Chondrocyte (in vitro differentiated cells): ENCODE measurements around the gene SCRN1. TPM values are rescaled to one million over a fixed set of nuclear protein-coding genes. Genes with fewer than 3 reads are reported as not detected.

Source experiments
- DNase-seq: peaks from one replicate; pipeline ENCODE4 v3.0.0; 2021; ENCODE audit warnings: mixed read lengths, low spot score
- H3K27ac Mint-ChIP-seq: one replicate; pipeline ENCODE4 v1.8.0; 2021; ENCODE audit warnings: mild to moderate bottlenecking, moderate library complexity, mixed read lengths; ENCODE audit not compliant: unreplicated experiment
- H3K27me3 Mint-ChIP-seq: 2 replicates; pipeline ENCODE4 v1.8.0; 2021; ENCODE audit warnings: low read depth, mixed read lengths
- H3K36me3 Mint-ChIP-seq: 2 replicates; pipeline ENCODE4 v1.8.0; 2021; ENCODE audit warnings: low read depth, mixed read lengths
- H3K4me1 Mint-ChIP-seq: 2 replicates; pipeline ENCODE4 v1.8.0; 2021; ENCODE audit warnings: low read depth, mild to moderate bottlenecking, mixed read lengths
- H3K4me3 Mint-ChIP-seq: one replicate; pipeline ENCODE4 v1.8.0; 2021; ENCODE audit warnings: mild to moderate bottlenecking, moderate library complexity, mixed read lengths; ENCODE audit not compliant: unreplicated experiment
- H3K9me3 Mint-ChIP-seq: 2 replicates; pipeline ENCODE4 v1.8.0; 2021; ENCODE audit warnings: low read depth, mixed read lengths
- total RNA-seq: library from RNA; stranded (reverse); gene quantifications from 3 replicates; pipeline ENCODE4 v1.2.1, GENCODE V29; 2021
- TF ChIP-seq, protein P1 (sequence below): fragments of 200-600 bp; sonication (generic); IDR thresholded peaks from 2 replicates; pipeline ENCODE4 v1.5.0; 2021; ENCODE audit warnings: antibody characterized with exemption, mild to moderate bottlenecking, moderate library complexity

Gene SCRN1
- total RNA-seq, 1 donor from 2014 or later: 129 TPM

DNA sequence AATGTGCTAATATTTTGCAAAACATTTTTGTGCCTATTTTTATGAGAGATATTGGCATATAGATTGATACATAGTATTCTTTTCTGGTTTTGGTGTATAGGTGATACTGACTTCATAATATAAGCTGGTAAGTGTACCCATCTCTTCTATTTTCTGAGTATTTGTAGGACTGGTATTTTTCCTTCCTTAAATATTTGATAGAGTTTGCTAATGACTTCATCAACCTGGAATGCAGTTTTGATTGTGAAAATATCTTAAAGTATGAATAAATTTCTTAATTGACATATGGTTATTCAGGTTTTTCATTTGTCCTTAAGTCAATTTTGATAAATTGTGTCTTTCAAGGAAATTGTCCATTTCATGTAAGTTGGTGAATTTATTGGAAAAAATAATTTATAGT is 6.1 kb upstream of the SCRN1 start:
- Mint-ChIP-seq H3K36me3 (peaks cover 7% of the 10 kb centered on the region), H3K27me3 (no peaks in the 10 kb centered on the region), H3K4me3 (no peak overlapping the region), H3K4me1 (peaks cover 6% of the 10 kb centered on the region), H3K9me3 (peaks cover 17% of the 10 kb centered on the region), H3K27ac (no peak overlapping the region)
- TF ChIP-seq, protein P1, sequence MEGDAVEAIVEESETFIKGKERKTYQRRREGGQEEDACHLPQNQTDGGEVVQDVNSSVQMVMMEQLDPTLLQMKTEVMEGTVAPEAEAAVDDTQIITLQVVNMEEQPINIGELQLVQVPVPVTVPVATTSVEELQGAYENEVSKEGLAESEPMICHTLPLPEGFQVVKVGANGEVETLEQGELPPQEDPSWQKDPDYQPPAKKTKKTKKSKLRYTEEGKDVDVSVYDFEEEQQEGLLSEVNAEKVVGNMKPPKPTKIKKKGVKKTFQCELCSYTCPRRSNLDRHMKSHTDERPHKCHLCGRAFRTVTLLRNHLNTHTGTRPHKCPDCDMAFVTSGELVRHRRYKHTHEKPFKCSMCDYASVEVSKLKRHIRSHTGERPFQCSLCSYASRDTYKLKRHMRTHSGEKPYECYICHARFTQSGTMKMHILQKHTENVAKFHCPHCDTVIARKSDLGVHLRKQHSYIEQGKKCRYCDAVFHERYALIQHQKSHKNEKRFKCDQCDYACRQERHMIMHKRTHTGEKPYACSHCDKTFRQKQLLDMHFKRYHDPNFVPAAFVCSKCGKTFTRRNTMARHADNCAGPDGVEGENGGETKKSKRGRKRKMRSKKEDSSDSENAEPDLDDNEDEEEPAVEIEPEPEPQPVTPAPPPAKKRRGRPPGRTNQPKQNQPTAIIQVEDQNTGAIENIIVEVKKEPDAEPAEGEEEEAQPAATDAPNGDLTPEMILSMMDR: no peak
- DNase-seq: no peak

DNA sequence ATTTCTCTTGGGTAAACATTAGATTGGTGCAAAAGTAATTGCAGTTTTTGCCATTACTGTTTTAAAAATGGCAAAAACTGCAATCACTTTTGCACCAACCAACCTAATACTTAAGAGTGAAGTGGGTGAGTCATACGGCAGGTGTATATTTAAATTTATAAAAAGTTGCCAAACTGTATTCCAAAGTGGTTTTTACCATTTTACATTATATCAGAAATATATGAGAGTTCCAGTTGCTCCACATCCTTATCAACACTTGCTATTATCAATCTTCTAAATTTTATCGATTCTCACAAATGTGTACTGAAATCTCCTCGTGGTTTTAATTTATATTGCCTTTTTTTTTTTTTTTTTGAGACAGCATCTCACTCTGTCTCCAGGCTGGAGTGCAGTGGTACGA is 3.5 kb upstream of the SCRN1 start:
- H3K27ac Mint-ChIP-seq: no peak overlapping the region
- H3K4me1 Mint-ChIP-seq: peaks cover 14% of the 10 kb centered on the region
- TF ChIP-seq, protein P1: no peak
- DNase-seq: no peak
- no peak overlapping the region for H3K4me3 Mint-ChIP-seq
- no peaks in the 10 kb centered on the region for H3K27me3 Mint-ChIP-seq
- peaks cover 7% of the 10 kb centered on the region for H3K36me3 Mint-ChIP-seq
- H3K9me3 Mint-ChIP-seq: peaks cover 17% of the 10 kb centered on the region

DNA sequence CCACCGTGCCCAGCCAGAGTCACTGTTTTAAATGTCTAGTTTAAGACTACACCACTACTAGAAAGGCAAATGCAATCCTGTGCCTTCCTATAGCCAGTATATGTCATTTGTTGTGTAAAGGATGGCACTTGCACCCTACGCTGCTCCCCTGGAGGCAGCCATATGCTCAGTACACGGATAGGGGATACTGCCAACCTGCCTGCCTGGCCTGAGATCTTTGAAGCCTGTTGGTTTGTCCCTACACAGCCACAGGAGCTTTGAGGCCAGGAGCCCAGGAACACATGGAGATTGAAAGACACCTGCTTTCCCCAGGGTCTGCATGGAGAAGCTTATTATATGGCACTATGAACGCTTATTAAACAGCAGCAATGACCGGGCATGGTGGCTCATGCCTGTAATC is 2.3 kb upstream of the SCRN1 start:
- H3K4me1 Mint-ChIP-seq: peaks cover 26% of the 10 kb centered on the region
- H3K36me3 Mint-ChIP-seq: peaks cover 10% of the 10 kb centered on the region
- H3K4me3 Mint-ChIP-seq: no peak overlapping the region
- no peak overlapping the region for H3K27ac Mint-ChIP-seq
- DNase-seq: no peak
- H3K27me3 Mint-ChIP-seq: no peaks in the 10 kb centered on the region
- H3K9me3 Mint-ChIP-seq: peaks cover 12% of the 10 kb centered on the region
- TF ChIP-seq, protein P1: no peak

DNA sequence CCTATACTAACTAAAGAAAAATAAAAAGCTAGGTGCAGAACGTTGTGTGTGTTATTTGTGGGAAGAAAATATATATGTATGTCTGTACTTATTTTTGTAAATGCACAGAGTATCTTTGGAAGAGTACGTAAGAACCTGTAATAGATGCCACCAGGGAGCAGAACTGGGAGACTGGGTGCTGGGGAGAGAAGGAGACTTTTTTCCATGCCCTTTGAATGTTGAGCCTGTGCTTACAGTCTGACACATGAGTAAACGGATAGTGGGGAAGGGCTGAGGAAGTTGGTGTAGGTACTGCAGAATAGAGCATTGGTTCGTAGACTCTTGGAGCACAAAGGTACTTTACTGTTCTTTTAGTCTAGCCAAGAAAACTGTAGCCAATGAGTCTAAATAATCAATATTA is 1.3 kb upstream of the SCRN1 start:
- no peak for DNase-seq
- peaks cover 3% of the 10 kb centered on the region for H3K36me3 Mint-ChIP-seq
- no peak overlapping the region for H3K27ac Mint-ChIP-seq

DNA sequence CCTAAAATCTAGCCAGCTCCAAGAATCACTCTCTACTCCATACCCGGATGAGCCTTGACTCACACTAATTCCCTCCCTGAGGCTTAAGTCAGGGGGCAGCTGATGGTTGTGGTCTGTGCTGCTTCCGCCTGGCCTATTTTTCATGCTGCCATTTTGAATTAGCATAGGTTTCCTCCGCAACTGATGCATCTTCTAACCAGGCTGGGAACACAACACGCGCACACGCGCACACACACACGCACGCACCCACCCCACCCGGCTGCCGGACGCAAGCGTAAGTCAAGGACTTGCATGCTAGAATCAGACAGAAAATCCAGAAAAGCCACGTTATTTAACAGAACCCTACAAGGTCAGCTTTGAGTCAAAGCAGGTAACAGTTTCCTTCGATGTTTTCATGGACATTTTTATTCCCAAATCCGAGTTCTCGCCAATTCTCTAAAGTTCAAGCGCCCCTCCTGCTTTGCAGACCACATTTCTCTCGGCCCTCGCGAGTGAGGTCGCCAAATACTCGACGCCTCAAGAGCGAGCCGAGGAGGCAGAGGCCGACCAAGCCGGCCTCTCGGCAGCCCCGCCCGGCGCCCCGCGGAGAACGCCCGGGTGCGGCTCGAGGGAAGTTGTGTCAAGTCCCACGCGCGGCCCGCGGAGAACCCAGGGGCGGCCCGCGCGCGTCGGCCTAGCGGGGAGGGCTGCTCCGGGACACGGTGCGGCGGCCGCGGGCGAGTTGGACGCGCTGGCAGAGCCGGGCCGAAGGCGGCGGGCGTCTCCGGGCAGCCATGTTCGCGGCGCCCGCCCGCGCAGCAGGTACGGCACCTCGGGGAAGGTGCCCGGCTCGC is 961 bp downstream of the SCRN1 start:
- H3K27ac Mint-ChIP-seq: peak overlapping the region; percentile 100
- H3K36me3 Mint-ChIP-seq: peaks cover 6% of the 10 kb centered on the region
- peaks cover 5% of the 10 kb centered on the region for H3K9me3 Mint-ChIP-seq
- TF ChIP-seq, protein P1: no peak
- peak overlapping the region; percentile 89 for H3K4me3 Mint-ChIP-seq
- no peak for DNase-seq
- no peaks in the 10 kb centered on the region for H3K27me3 Mint-ChIP-seq
- peaks cover 34% of the 10 kb centered on the region for H3K4me1 Mint-ChIP-seq

More for the DNA sequence above, 1.3 kb upstream of the SCRN1 start:
- Mint-ChIP-seq H3K9me3 (peaks cover 5% of the 10 kb centered on the region), H3K4me1 (peaks cover 28% of the 10 kb centered on the region), H3K27me3 (no peaks in the 10 kb centered on the region), H3K4me3 (peak overlapping the region; percentile 17)
- TF ChIP-seq, protein P1: no peak
